GM10266 (cell line): ENCODE results near the gene ERC2.

Experiments used
- DNase-seq: peaks from one replicate; pipeline ENCODE4 v3.0.0; 2012; ENCODE audit errors: extremely low spot score
- TF ChIP-seq, protein P1 (sequence below): IDR thresholded peaks from 2 replicates; pipeline ENCODE4 v1.5.1; 2012; ENCODE audit warnings: mild to moderate bottlenecking, low read depth; ENCODE audit not compliant: control insufficient read depth, insufficient read depth; ENCODE audit errors: missing control alignments

Gene ERC2

GRCh38 chr3:55481744-55482495, 986.3 kb downstream of the ERC2 start:
- TF ChIP-seq, protein P1, sequence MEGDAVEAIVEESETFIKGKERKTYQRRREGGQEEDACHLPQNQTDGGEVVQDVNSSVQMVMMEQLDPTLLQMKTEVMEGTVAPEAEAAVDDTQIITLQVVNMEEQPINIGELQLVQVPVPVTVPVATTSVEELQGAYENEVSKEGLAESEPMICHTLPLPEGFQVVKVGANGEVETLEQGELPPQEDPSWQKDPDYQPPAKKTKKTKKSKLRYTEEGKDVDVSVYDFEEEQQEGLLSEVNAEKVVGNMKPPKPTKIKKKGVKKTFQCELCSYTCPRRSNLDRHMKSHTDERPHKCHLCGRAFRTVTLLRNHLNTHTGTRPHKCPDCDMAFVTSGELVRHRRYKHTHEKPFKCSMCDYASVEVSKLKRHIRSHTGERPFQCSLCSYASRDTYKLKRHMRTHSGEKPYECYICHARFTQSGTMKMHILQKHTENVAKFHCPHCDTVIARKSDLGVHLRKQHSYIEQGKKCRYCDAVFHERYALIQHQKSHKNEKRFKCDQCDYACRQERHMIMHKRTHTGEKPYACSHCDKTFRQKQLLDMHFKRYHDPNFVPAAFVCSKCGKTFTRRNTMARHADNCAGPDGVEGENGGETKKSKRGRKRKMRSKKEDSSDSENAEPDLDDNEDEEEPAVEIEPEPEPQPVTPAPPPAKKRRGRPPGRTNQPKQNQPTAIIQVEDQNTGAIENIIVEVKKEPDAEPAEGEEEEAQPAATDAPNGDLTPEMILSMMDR = no peak
- no peak for DNase-seq

GRCh38 chr3:55480911-55481743, 987.1 kb downstream of the ERC2 start:
- no peak for DNase-seq
- TF ChIP-seq, protein P1 = no peak

- TF ChIP-seq, protein P1 = no peak
Measured at GRCh38 chr3:55477306-55478303, 990.7 kb downstream of the ERC2 start.

DNA sequence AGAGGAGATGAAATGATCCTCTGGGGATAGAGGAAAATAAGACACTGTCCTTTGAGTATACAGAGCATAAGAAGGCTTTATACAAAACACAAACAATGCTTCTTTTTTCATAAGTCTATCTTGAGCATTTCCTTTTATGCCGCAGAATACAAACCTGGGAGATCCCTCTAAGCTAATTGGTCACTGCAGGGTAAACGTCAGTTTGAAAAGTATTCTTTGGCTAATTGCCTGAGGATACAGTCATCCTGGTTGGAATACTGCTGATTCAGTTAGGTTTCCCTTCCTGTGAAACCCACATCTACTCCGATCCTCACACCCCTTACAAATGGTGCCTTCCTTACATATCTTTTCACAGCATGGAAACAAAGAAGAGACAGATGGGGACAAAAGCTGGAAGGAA, 991.8 kb downstream of the ERC2 start:
- no peak for DNase-seq
- TF ChIP-seq, protein P1 = no peak

More at GRCh38 chr3:55477306-55478303, 990.7 kb downstream of the ERC2 start:
- DNase-seq = no peak

DNA sequence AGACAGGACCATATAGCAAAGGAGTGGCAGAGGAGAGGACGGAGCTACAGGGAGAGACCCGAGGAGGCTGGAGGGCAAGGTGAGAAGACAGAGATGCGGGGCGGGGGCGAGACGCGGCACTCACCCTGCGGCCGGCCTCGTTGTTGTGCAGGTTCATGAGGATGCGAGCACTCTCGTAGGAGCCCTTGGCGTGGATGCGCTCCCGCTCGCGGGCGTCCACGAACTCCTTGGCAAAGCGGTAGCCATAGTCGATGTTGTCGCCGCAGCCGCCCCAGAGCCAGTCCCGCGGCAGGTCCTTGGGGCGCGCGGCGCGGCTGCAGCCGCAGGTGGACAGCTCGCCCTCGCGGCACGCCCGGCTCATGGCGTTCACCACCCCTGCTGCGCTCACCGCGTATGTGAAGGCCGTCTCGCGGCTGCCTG, 994.0 kb downstream of the ERC2 start:
- no peak for DNase-seq
- TF ChIP-seq, protein P1 = no peak

- TF ChIP-seq, protein P1 = no peak
- DNase-seq = no peak
Measured at GRCh38 chr3:55473788-55474187, 994.5 kb downstream of the ERC2 start.
